Measurements from ENCODE around the gene DPAGT1. TPM values are rescaled to one million over a fixed set of nuclear protein-coding genes. Genes with fewer than 3 reads are reported as not detected.

Gene DPAGT1
- total RNA-seq, 1 experiment from 2014 or later = 63.5 TPM

- CTCF ChIA-PET = interaction anchor here (0.9 to 1.0 kb wide), 2 partner anchors 13 to 18 kb away, joined by 3 read pairs; no protein-coding TSS in a partner anchor
- POLR2A ChIA-PET = interaction anchor here (0.5 to 2.2 kb wide), 4 partner anchors 8 to 79 kb away, joined by 3 to 10 read pairs (median 5); partner anchors contain the start of genes HMBS and HYOU1
- H3K4me1 Mint-ChIP-seq = peaks cover 23% of the 10 kb centered on the region
Measured at GRCh38 chr11:119092880-119093842, 8.5 kb downstream of the DPAGT1 start.

More at GRCh38 chr11:119092880-119093842, 8.5 kb downstream of the DPAGT1 start:
- Mint-ChIP-seq H3K36me3 (peaks cover 41% of the 10 kb centered on the region), H3K27me3 (ENCODE audit: low read depth) (no peaks in the 10 kb centered on the region), H3K9me3 (no peaks in the 10 kb centered on the region), H3K27ac (peak overlapping the region; percentile 79), H3K4me3 (peak overlapping the region; percentile 94)
- TF ChIP-seq NFE2L1 (CRISPR knock-in tag; IDR thresholded peaks at IDR 0.05) (no peak), MLX (CRISPR knock-in tag; IDR thresholded peaks at IDR 0.05) (0 out of 2 replicates have a peak, but pooled peaks have one; percentile 38), ZNF219 (CRISPR knock-in tag; IDR thresholded peaks at IDR 0.05; ENCODE audit: borderline replicate concordance) (no peak), STAT6 (CRISPR knock-in tag; conservative IDR thresholded peaks at IDR 0.05; ENCODE audit: low read depth) (no peak), ARID4B (CRISPR knock-in tag; IDR thresholded peaks at IDR 0.05; ENCODE audit: borderline replicate concordance) (no peak), EMX1 (CRISPR knock-in tag; IDR thresholded peaks at IDR 0.05) (peak; percentile 18; the same call in 1 of the 2 replicates), NR1H2 (CRISPR knock-in tag; IDR thresholded peaks at IDR 0.05) (no peak), E2F5 (CRISPR knock-in tag; IDR thresholded peaks at IDR 0.05) (no peak), ESRRA (CRISPR knock-in tag; IDR thresholded peaks at IDR 0.05; ENCODE audit: borderline replicate concordance) (no peak), HMGA2 (CRISPR knock-in tag; IDR thresholded peaks at IDR 0.05) (no peak), ZNF532 (CRISPR knock-in tag; IDR thresholded peaks at IDR 0.05; ENCODE audit: borderline replicate concordance) (no peak)
- TF ChIP-seq, protein P1, sequence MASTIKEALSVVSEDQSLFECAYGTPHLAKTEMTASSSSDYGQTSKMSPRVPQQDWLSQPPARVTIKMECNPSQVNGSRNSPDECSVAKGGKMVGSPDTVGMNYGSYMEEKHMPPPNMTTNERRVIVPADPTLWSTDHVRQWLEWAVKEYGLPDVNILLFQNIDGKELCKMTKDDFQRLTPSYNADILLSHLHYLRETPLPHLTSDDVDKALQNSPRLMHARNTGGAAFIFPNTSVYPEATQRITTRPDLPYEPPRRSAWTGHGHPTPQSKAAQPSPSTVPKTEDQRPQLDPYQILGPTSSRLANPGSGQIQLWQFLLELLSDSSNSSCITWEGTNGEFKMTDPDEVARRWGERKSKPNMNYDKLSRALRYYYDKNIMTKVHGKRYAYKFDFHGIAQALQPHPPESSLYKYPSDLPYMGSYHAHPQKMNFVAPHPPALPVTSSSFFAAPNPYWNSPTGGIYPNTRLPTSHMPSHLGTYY (CRISPR knock-in tag; IDR thresholded peaks at IDR 0.05) = no peak
- TF ChIP-seq, protein P2, sequence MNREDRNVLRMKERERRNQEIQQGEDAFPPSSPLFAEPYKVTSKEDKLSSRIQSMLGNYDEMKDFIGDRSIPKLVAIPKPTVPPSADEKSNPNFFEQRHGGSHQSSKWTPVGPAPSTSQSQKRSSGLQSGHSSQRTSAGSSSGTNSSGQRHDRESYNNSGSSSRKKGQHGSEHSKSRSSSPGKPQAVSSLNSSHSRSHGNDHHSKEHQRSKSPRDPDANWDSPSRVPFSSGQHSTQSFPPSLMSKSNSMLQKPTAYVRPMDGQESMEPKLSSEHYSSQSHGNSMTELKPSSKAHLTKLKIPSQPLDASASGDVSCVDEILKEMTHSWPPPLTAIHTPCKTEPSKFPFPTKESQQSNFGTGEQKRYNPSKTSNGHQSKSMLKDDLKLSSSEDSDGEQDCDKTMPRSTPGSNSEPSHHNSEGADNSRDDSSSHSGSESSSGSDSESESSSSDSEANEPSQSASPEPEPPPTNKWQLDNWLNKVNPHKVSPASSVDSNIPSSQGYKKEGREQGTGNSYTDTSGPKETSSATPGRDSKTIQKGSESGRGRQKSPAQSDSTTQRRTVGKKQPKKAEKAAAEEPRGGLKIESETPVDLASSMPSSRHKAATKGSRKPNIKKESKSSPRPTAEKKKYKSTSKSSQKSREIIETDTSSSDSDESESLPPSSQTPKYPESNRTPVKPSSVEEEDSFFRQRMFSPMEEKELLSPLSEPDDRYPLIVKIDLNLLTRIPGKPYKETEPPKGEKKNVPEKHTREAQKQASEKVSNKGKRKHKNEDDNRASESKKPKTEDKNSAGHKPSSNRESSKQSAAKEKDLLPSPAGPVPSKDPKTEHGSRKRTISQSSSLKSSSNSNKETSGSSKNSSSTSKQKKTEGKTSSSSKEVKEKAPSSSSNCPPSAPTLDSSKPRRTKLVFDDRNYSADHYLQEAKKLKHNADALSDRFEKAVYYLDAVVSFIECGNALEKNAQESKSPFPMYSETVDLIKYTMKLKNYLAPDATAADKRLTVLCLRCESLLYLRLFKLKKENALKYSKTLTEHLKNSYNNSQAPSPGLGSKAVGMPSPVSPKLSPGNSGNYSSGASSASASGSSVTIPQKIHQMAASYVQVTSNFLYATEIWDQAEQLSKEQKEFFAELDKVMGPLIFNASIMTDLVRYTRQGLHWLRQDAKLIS (CRISPR knock-in tag; IDR thresholded peaks at IDR 0.05; ENCODE audit: borderline replicate concordance) = 0 out of 2 replicates have a peak, but pooled peaks have one; percentile 26
- ATAC-seq = no peak
- no peak for DNase-seq (ENCODE audit: low spot score)

Measured in WTC11 (cell line).